Measurements from ENCODE around the gene GRIK2.
"Not testable (repeated sequence)": the region's sequence is repeated elsewhere in the genome, so short reads cannot be mapped to it uniquely, and the experiment has no call there.

The GRIK2 gene

GRCh38 chr6:101393251-101393828 lies at the start of gene GRIK2:
TSS of gene GRIK2 (plus strand) at chr6:101393708.
- no peak for DNase-seq (ENCODE audit: low read depth)

DNA sequence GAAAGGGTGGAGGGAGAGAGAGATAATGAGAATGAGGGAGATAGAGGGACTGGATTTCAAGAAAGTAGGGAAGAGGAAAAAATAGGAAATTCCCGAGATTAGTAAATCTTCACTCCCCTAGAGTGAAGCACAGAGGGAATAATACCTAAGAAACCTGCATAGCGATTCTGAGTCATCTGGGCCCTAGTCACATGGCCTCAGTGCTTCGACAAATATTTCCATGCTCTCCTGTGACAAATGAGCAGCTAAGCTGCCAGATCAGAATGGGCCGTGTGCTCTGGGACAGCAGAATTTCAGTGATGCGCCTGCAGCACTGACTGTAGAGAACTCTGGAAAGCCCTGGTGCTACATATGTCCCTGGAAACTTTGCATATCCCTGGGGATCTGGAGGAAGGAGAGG lies 48.6 kb upstream of the GRIK2 start:
- DNase-seq (ENCODE audit: low read depth): no peak

DNA sequence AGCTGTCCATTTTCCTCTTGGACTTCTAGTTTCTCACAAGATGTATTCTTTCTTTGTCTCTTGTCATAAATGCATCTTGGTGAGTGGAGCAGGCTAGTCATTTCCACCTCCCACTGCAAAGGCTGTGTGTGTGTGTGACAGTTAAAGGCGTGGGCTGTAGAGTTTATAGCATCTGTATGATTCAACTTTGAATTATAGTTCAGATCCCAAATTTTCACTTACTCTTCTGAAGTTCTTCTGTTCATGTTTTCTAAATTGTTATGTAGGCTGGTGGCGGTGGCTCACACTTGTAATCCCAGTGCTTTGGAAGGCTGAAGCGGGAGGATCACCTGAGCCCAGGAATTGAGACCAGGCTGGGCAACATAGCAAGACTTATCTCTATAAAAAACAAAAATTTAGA lies 44.7 kb upstream of the GRIK2 start:
- DNase-seq (ENCODE audit: low read depth): no peak

GRCh38 chr6:101350631-101351030 lies 42.9 kb upstream of the GRIK2 start:
- not testable (repeated sequence) for DNase-seq (ENCODE audit: low read depth)

GRCh38 chr6:101351173-101351572 lies 42.3 kb upstream of the GRIK2 start:
- DNase-seq (ENCODE audit: low read depth): no peak

- no peak for DNase-seq (ENCODE audit: low read depth)
Measured at GRCh38 chr6:101352316-101352715, 41.2 kb upstream of the GRIK2 start.

DNA sequence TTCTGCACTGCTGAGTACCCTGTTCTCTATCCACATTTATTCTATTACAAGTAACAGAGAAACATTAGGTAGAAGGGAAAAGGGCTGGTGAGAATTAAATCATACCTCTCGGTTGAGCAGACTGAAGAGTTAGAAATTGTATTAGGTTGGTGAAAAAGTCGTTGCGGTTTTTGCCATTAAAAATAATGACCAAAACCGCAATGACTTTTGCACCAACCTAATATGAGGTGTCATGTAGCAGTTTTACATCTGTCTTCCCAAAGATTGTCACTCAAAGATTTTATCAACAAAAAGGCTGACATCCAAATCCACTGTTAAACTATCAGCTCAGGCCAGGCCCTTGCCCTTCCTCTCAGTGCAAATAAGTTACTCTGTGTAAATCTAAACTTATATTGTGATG lies 28.3 kb upstream of the GRIK2 start:
- DNase-seq (ENCODE audit: low read depth): no peak

- DNase-seq (ENCODE audit: low read depth): no peak
Measured at GRCh38 chr6:101379926-101380325, 13.6 kb upstream of the GRIK2 start.

GRCh38 chr6:101380897-101381630 lies 12.4 kb upstream of the GRIK2 start:
- DNase-seq (ENCODE audit: low read depth): no peak

DNA sequence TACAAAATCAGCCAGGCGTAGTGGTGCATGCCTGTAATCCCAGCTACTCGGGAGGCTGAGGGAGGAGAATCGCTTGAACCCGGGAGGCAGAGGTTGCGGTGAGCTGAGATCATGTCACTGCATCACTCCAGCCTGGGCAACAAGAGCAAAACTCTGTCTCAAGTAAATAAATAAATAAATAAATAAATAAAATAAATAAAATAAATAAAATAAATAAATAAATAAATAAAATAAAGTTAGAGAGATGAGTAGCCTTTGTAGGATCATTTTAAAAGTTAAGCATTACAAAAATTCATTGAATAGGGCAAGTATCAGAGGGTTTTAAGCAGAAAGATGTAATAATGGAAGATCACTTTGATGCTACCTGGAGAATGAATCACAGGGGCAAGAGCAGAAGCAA lies 9.8 kb upstream of the GRIK2 start:
- DNase-seq (ENCODE audit: low read depth): not testable (repeated sequence)

- no peak for DNase-seq (ENCODE audit: low read depth)
Measured at GRCh38 chr6:101386982-101387381, 6.5 kb upstream of the GRIK2 start.

DNA sequence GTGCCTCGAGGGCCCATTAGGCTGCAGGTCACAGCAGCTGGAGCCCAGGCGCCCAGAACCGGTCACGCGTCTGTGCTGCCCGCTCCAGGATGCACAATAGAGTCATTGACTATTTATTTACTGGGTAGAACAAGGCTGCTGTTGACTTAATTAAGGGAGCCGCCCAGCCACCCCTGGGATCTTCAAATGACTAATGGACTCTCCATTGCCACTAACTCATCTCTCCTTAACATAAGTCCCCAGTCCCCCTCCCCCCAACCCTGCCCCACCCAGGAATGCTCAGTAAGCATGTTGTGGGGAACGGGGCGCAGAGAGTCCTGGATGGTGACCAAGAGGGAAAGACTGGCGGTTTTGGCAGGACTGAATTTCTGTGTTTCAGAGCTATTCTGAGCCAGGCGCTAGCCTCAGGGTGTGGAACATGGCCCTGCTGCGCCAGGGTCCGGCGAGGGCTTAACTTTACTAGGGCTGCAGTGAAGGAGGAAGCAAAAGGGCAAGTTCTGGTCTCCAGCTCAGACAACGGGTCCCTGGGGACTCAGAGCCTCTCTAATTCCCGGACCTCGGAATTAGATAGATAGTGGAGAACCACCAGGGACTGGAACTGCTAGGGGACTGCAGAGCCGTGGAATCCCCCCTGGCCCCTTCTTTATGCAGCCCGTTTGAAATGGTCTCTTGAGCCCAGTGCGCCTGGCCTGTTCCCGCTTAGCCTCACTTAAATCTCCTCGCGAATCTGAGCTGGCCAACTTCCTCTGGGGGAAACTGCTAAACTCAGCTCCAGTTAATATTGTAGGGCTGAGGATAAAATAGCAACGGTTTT lies 1.5 kb upstream of the GRIK2 start:
- no peak for DNase-seq (ENCODE audit: low read depth)

- DNase-seq (ENCODE audit: low read depth): no peak
Measured at GRCh38 chr6:101392586-101393230, 800 bp upstream of the GRIK2 start.

GRCh38 chr6:101393829-101394251 lies 332 bp downstream of the GRIK2 start:
- no peak for DNase-seq (ENCODE audit: low read depth)

DNA sequence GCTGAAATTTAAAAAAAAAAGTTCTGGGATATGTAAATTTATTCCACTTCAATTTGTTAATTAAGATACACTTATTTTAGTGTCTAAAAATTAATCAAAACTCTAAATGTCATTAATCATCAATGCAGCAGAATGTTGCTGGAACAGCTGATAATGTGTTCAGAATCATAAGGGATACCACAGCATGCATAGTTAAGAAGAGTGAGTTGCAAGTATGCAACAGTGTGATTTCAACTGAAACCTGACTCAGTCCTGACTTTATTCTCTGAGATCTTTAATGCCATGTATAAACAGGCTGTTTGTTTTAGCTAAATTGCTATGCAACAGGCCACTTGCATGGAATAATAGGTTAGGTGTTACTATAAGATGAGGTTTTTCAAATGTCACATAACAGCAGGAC lies 1.4 kb downstream of the GRIK2 start:
- DNase-seq (ENCODE audit: low read depth): no peak

DNA sequence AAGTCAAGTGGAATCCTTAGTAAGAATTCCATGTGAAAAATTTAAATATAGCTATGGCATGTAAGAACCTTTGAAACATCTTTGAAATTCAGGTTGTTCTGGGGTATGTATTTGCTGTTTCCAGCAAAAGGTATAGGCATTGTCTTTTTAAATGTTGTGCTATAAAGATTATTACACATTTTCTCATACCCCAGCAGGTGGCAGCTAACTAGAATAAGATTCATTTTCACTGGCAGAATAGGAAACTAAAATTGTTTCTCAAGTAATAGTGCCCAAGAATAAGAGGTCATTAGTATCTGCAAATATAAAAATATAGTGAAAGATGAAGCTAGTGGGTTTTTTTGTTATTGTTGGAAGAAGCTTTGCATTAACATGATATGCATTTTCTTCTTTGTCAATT lies 1.8 kb downstream of the GRIK2 start:
- DNase-seq (ENCODE audit: low read depth): no peak

DNA sequence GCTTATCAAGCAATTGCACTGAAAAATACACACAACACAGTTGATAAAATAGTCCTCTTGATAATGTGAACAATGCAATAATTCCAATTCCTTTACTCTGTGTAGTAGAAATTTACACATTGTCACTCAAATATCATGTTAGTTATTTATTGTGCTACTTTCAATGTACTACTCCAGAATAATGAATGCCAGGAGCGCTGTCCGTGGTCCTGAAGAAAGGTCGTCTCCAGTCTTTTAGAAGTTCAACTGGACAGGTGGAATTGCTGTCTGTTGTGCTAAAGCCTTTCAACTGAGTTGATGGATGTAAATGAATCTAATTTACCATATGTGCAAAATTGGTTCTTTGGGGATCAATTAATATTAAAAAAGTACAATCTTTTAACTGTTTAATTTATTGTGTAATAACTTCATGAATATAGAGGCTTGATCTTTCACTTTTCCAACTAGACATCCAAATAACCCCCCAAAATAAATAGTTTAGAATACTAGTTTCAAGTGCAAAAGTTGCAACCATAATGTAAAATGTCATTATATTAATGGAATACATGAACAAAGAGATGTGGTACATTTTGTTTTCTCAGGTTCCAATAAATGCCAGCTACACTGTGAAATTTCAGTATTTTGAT lies 3.2 kb downstream of the GRIK2 start:
- no peak for DNase-seq (ENCODE audit: low read depth)

DNA sequence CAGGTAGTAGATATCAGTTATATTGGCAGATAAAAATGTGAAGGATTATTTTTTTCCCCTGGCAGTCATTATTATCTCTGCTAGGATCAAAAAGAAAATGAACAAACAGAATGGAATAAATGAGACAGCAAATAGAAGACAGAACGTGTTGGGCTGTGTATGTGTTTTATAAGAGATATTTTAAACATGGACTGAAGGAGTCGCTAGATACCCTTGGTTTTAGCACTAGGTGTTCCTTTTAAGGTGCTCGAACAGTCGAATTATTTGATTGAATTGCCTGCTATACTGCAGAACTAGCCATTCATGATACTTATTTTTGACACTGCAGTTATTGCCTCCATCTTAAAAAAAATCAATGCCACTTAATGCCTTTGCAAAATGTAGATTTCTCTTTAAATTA lies 3.7 kb downstream of the GRIK2 start:
- DNase-seq (ENCODE audit: low read depth): no peak

DNA sequence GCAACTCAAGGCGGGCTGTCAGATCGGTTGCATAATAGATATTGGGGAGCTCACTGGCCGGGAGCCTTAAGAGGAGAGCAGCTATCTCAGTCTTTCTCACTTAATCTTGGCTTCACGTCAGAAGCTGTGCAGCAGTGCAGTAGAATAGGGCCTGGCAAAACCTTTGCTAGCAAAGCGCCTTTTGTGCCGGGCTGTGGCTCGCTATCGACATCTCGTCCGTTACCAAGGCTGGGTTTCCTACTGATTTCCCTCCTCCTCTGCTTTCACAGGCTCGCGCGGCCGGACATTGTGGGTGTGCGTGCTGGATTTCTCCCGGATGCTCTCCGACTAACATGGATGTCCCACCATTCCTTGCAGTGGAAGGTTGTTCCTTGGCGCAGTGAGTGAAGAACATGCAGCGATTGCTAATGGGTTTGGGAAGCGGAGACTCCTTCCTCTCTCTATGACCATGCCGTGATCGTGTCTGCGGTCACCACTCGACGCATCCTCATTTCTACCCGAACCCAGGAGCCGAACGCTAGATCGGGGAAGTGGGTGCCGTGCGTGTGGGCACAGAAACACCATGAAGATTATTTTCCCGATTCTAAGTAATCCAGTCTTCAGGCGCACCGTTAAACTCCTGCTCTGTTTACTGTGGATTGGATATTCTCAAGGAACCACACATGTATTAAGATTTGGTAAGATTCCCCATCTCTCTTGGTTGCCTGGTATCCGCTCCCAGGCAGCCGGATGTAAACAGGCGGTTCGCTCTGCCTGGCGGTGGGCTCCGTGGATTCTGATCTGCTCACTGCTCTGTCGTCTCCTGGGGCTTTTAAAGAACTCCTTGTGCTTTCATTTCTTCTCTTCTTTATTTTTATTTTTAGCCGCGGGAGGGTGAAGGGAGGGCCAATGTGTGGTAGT lies 5.5 kb downstream of the GRIK2 start:
- DNase-seq (ENCODE audit: low read depth): no peak

DNA sequence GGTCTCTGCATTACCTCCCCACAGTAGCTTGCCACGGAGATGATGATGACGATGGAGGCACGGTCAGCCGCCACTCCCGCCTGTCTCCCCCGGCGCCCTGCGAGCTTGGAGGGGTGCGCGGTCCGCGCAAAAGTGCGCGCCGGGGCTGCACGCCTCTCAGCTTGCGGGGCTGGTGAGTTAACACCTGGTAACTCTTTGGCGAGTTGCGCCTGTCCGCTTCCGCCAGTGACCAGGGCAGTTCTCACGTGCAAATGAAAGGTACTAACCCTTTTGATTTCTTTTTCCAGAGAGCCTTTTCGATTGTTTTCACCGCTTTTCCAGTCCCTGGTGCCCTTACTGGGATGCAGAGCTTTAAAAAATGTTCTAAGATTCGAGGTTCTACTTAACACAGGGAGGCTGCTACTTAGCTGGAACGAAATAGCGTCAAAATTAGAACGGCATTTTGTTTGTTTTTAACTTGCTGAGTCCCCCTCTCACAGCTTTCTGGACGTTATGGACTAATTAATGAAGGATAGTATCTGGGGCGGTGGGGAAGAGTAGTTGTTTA lies 6.2 kb downstream of the GRIK2 start:
- no peak for DNase-seq (ENCODE audit: low read depth)
